ENCODE results near the gene DOK3.

The DOK3 gene

GRCh38 chr5:177462021-177462670 is 47.5 kb downstream of the DOK3 start:
- no peak for DNase-seq

- DNase-seq, result no peak
Observed at GRCh38 chr5:177459819-177460628, 49.6 kb downstream of the DOK3 start.

- no peak for DNase-seq
Observed at GRCh38 chr5:177459357-177459756, 50.3 kb downstream of the DOK3 start.

- no peak for DNase-seq
Observed at GRCh38 chr5:177458912-177459350, 50.7 kb downstream of the DOK3 start.

- no peak for DNase-seq
Observed at GRCh38 chr5:177457852-177458681, 51.6 kb downstream of the DOK3 start.

GRCh38 chr5:177456976-177457851 is 52.4 kb downstream of the DOK3 start:
- DNase-seq, result peak; percentile 84

- no peak for DNase-seq
Observed at GRCh38 chr5:177456591-177456964, 53.0 kb downstream of the DOK3 start.

- DNase-seq, result peak; percentile 96
Observed at GRCh38 chr5:177455661-177456590, 53.7 kb downstream of the DOK3 start.

- peak; percentile 93 for DNase-seq
Observed at GRCh38 chr5:177455036-177455660, 54.5 kb downstream of the DOK3 start.

GRCh38 chr5:177454397-177455035 is 55.1 kb downstream of the DOK3 start:
- DNase-seq, result peak; percentile 95

GRCh38 chr5:177453852-177454396 is 55.7 kb downstream of the DOK3 start:
- DNase-seq, result no peak

GRCh38 chr5:177452688-177453638 is 56.7 kb downstream of the DOK3 start:
- DNase-seq, result no peak
